GM11168 (cell line): Measurements from ENCODE around the gene TRIM7.

ENCODE experiments used
- in situ Hi-C: fragments of 300-500 bp; cut with MboI; formaldehyde crosslinking; loops from one replicate; pipeline ENCODE4 v1.12.0; 2022; ENCODE audit warnings: low sequenced_read_pairs; ENCODE audit not compliant: unreplicated experiment

The TRIM7 gene

DNA sequence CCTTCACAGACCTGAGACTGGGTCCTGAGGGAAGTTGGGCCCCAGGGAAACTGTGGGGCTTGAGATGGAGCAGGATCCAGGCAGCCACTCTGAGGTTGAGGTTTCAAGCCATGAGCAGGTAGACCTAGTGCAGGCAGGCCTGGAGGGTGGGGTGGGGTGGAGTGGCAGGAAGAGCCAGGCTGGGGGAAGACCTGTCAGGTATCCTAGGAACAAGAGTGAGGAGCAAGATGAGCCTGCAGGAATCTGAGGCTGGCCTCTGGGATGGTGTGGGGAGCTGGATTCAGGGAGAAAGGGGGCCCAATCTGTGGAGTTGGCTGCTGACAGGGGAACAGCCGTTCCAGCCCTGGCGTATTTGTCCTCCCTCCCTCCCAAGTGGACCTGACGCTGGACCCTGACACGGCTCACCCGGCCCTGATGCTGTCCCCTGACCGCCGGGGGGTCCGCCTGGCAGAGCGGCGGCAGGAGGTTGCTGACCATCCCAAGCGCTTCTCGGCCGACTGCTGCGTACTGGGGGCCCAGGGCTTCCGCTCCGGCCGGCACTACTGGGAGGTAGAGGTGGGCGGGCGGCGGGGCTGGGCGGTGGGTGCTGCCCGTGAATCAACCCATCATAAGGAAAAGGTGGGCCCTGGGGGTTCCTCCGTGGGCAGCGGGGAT, 28.9 kb upstream of the TRIM7 start:
- in situ Hi-C loops, result no loop called here

DNA sequence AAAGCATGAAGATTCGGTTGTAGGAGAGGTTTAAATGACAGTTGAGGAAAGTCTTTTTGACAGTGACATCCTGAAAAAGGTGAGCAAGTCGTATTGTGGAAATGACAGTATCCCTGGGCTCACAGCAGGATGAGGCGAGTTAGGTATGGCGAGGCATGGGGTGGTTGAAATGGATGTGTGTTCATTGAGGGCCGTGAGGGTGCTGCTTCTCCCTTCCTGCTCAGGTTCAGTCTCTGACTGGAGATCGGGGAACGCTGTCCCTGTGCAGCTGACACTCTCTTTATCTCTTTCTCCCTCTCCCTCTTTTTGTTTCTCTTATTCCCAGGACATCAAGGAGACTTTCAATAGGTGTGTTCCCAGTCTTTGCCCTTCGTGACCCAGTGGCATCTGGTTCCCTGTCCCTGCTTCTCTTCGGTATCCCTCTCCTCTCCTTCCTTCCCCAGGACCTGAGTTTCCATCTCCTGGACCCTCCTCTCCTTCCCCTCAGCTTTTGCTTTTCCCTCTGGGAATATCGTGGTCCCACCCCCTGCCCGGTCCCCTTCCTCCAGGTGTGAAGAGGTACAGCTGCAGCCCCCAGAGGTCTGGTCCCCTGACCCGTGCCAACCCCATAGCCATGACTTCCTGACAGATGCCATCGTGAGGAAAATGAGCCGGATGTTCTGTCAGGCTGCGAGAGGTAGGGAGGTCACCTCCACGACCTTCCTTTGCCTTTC, 28.2 kb upstream of the TRIM7 start:
- in situ Hi-C loops, result no loop called here

DNA sequence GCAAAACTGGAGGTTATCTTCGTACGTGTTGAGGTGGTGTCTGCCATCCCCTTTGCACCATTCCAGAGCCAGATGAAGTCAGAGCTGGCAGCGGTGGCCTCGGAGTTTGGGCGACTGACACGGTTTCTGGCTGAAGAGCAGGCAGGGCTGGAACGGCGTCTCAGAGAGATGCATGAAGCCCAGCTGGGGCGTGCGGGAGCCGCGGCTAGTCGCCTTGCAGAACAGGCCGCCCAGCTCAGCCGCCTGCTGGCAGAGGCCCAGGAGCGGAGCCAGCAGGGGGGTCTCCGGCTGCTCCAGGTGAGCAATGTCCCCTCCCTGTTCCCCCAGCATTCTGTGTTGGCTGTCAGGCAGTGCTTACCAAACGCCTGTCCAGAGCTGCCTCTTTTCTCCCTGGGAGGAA, 27.6 kb upstream of the TRIM7 start:
- in situ Hi-C loops, result no loop called here

DNA sequence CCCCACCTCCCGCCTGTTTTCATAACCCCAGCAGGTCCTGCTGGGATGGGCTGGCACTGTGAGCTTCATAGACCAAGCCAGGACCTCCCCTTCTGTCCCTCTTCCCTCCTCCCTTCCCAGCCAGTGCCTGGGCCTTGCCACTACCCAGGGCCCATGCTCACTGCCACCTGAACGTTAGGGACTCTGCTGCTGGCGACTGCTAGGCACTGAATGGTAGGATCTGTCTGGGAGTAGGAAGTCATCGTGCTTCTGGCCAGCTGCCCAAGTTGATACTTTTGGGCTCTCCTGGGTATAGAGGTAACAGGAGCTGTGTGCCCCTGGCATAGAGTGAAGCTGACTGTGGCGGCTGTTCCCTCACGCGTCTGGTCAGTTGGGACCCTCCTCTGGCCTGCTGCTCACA, 26.4 kb upstream of the TRIM7 start:
- in situ Hi-C loops, result no loop called here

DNA sequence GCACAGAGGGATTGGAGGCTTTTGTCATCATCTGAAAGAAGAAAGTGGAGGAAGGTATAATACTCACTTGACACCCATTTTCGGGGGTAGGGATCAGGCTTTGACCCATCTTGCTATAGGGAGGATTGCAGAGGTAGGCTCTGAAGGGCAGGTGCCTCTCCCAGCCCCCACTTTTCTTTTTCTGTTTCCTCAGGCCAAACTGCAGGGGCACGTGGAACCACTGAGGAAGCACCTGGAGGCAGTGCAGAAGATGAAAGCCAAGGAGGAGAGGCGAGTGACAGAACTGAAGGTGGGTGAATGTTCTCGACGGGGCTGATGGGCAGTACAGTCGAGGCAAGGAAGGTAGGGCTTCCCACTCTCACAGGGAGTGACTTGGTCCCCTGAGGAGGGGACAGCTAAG, 25.6 kb upstream of the TRIM7 start:
- in situ Hi-C loops, result no loop called here

DNA sequence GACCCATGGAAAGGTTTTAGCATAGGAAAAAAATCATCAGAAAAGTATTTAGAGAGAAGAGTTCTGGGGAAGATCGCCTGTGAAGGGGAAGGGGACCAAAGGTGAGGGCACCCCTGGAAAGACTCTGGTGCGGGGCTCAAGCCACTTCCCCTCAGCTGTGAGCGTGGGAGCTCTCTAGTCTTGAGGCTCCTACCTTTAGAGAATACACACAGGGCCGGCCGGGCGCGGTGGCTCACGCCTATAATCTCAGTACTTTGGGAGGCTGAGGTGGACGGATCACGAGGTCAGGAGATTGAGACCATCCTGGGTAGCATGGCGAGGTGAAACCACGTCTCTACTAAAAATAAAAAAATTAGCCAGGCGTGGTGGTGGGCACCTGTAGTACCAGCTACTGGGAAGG, 25.0 kb upstream of the TRIM7 start:
- in situ Hi-C loops, result no loop called here

DNA sequence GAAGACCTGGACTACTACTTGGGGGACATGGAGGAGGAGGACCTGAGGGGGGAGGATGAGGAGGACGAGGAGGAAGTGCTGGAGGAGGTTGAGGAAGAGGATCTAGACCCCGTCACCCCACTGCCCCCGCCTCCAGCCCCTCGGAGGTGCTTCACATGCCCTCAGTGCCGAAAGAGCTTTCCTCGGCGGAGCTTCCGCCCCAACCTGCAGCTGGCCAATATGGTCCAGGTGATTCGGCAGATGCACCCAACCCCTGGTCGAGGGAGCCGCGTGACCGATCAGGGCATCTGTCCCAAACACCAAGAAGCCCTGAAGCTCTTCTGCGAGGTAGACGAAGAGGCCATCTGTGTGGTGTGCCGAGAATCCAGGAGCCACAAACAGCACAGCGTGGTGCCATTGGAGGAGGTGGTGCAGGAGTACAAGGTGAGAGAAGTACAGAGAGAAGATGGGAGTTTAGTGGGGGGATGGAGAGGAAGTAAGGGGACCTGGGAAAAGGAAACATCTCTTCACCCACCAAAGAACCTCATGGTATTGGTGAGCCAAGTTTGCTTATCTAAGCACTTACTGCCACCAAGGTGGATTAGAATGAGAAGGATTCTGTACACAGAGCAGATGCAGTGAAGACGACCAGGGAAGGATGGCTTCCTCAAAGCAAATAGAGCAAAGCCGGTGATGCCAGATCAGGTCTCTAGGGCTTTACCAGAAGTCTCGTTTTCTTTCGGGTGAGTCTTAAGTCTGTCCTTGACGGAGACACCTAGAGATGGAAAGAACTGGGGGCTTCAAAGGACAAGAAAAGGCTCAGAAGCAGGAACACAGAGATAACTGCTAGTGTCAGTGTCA, 19.6 kb upstream of the TRIM7 start:
- in situ Hi-C loops, result loop anchor here (5.0 kb wide), 1 partner anchor 52 kb away; no protein-coding TSS in a partner anchor

DNA sequence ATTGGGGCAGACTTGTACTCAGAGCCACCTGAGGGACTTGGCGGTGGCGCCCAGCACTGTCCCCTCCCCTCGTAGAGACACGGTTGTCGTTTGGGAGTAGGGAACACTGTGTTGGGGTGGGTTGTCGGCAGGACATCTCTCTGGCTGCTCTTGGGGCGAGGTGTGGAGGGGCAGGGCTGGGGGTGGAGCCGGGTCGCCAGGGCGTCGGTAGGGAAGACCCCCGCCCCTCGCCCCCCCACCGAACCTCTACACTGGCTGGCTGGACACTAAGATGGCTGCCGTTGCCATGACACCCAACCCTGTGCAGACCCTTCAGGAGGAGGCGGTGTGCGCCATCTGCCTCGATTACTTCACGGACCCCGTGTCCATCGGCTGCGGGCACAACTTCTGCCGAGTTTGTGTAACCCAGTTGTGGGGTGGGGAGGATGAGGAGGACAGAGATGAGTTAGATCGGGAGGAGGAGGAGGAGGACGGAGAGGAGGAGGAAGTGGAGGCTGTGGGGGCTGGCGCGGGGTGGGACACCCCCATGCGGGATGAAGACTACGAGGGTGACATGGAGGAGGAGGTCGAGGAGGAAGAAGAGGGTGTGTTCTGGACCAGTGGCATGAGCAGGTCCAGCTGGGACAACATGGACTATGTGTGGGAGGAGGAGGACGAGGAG, 18.9 kb upstream of the TRIM7 start:
- in situ Hi-C loops, result loop anchor here (5.0 kb wide), 1 partner anchor 52 kb away; no protein-coding TSS in a partner anchor

DNA sequence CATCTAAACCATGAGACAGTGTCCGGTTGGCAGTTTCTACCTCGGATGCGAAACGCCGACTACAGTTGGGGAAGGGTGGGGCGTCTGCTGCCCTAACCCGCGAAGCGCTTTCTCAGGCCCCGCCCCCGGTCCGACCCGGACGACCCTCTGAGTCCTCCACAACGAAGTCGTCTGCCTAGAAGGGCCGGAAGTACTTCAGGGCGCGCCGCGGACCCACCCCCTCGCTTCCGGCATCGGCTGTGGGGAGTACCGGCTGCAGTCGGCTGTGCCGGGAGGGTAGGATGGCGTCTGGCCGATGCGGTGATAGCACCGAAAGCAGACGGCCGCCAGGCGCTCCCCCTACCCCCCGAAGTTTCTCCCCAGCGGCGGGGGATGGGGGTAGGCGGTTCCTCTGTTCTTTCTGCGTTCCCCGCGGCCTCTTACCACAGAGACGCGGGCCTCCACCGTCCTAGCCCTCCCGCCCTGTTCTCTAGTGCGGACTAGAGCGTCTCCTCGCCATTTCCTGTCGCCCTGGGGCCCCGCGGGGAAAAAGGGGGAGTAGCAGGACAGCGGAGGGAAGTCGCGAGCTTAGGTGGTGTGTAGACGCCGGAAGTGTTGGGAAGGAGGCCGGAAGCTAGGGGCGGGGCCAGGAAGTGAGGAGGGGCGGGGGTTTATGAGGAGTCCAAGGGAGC, 18.2 kb upstream of the TRIM7 start, which contains the start of gene TRIM41:
Gene TRIM41, plus strand, starts transcription at position 224 of the 671 bp plus-strand sequence. CDS start 719 bp downstream, outside the sequence.
- in situ Hi-C loops, result loop anchor here (5.0 kb wide), 1 partner anchor 51 kb away; no protein-coding TSS in a partner anchor

DNA sequence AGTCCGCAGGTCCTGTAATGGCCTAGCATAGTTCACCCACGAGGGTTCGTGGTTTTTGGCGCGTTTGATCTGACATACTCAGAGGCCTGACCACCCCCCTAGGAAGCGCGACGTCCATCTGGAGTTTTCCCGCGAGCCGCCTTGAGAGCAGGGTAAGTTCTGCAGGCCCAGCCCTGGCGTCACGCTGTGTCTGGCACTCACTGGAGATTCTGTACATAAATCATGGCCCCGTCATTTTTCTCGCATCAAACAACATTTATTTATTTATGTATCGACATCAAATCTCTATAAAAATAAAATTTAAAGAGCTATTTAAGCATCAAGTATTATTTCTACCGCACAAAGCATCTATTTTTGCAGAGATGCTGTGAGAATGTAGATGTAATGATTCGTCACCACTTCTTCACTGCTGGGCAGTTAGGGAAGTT, 17.6 kb upstream of the TRIM7 start:
- in situ Hi-C loops, result loop anchor here (5.0 kb wide), 1 partner anchor 50 kb away; no protein-coding TSS in a partner anchor

DNA sequence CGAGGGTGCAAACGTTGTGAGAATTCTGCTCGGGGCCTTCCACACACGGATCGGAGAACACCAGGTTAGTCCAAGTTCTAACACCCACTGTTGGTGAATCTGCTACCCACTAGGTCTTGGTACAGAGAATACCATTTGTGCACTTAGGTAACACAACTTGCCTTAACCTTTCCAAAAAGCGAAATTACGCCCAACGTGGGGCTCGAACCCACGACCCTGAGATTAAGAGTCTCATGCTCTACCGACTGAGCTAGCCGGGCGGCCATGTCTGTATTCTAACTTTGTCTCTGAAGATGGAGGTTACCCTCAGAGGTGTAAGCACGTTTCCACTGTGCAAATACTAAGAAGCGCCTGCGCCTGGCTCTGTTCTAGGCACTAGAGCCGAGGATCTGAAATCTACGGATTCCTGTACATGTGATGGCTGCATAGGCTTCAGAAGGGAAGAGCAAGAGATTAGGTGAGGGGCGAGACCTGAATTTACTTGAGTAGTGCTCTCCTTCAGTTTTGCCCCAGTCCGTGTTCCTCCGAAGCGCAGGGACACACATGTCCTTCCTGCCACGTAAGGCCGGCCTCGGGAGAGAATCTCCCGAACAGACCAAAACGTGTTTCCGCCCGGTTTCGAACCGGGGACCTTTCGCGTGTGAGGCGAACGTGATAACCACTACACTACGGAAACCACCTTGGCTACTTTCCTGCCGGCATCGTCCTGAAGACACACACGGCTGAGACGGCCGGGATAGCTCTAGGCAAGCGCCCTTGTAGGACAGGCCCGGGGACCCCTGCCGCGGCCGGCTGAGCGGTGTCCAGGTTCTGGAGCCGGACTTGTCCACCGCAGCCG, 17.0 kb upstream of the TRIM7 start:
- in situ Hi-C loops, result loop anchor here (5.0 kb wide), 1 partner anchor 50 kb away; no protein-coding TSS in a partner anchor

DNA sequence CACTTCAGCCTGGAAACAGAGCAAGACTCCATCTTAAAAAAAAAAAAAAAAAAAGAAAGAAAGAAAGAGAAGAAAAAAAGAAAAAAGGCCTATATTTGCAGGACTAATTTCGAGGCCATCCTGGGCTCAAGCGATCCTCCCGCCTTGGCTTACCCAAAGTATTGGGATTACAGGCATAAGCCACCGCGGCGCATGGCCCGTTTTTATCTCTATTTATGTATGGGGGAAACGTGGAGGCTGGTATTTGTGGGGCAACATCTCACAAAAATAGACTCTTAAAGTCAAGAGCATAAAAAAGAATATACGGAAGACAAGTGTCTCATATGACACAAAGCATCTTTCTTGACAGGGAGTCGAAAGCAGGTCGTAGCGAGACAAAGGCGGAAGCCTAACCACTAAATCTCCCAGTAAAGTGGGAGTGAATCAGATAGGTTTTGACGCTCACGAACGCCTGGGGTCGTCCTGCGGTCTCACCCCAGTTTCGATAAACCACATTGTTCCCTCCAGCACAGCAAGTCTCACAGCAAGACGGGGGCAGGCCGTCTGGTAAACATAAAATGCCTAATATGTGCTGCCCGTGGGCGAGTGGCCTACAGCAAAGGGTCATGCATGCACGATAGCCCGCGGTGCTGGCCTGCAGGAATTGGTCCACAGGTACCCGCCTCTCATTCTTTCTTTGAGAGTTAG, 16.3 kb upstream of the TRIM7 start:
- in situ Hi-C loops, result loop anchor here (5.0 kb wide), 1 partner anchor 49 kb away; no protein-coding TSS in a partner anchor

DNA sequence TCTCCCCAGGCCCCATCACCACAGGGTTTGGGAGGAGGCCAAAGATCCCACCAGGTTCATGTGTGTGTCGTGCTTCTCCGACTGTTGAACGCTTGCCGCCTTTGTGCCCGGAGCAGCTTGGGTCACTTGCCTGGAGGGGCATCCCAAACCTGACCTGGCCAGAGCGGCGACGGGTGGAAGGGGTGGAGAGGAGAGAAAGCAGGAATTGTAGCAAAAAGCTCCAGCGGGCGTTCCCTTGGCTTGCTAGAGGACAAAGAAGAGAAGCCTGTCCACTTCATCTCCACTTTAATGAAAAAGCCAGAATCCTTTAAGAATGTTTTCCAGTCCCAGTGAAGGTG, 15.2 kb upstream of the TRIM7 start:
- in situ Hi-C loops, result loop anchor here (5.0 kb wide), 1 partner anchor 48 kb away; no protein-coding TSS in a partner anchor

DNA sequence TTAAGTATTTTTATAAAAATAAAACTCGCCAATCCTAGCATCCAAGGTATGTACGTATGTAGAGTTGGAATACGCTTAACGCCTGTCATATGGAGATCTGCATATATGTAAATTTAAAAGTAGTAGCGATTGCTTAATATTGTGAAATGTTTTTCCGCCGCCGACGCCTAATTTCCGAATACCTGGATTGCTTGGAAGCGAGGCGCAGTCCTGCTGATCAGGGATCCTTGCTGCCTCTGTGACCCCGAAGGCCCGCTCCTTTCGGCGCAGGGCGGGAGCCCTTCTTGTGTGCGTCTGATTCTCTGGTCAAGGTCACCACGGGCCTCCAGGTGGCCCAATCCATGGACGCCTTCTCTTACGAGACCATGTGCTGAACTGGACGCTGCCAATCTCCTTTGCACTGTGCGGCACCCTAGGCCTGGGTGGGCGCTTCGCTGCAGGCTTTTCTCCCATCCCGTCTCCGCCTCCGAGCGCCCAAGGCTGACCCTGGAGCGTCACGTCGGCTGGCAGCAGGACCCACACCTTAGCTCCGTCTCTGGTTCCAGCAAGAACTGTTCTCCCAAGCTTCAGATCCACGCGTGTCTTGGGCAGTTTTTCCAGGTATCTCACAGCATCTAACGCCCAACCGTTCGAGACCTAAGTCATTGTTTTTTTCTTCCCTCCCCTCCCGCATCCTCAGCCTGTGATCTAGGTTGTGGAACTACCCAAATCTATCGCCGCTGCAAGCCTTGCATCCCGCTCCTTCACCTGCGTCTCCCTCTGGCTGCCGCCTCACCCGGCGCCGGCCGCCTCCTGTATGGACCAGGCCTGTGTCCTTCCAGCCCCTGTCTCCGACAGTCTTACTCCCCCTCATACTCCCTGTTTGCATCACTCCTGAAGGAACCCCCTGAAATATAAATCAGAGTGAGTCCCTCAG, 14.5 kb upstream of the TRIM7 start:
- in situ Hi-C loops, result loop anchor here (5.0 kb wide), 1 partner anchor 47 kb away; no protein-coding TSS in a partner anchor

DNA sequence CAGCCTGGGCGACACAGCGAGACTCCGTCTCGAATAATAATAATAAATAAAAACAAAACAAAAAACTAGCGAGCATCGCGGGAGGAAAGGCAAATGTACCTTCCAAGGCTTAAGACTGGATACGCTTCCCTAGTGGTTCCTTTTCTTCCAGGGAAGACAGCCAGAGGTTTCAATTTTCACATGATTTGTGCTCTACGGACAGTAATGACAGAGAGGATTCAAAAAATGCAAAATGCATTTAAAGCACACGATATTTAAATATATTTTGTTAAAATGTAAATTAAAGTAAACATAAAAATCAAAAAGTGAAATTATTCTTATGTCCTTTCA, 13.8 kb upstream of the TRIM7 start:
- in situ Hi-C loops, result no loop called here

DNA sequence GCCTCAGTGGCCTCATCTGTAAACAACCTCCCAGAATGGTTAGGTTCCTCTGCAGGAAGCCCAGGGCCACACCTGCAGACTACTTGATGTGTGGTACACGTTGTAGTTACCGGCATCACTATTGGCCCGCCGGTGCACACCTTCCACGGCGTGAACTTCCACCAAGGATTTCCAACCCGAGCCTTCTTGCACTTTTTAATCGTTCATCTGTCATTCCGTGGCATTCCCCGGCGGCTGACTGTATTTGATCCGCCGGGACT, 12.7 kb upstream of the TRIM7 start:
- in situ Hi-C loops, result no loop called here

DNA sequence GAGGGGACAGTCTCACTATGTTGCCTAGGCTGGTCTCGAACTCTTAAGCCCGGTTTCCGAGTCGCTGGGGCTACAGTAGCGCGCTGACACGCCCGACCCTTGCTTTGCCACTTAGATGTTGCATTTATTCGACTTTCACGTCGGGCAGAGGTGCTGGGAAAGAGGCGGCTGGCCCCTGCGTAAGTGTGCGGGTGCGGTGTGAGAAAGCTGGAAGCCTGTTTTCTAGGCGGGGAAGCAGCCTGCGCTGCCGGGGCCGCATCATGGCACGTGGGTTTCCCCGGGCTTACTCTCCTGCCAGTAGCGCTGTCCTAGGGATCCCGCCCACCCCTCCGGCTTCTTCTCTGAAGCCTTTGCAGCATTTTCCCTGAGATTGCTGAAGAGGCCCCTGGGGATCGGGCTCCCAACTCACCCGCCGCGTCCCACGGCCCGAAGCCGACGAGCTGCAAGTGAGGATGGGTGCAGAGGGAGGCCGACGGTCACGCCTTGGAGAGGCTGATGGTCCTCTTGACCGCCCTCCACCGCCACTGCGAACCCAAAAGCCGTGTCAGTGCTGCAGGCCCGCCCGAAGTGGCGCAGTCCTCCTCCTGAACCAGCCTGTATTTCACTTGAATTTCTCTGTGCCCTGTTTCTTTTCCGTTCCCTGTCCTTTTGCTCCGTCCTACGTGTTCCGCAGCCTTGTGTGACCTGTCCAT, 12.3 kb upstream of the TRIM7 start:
- in situ Hi-C loops, result no loop called here
